ENCODE measurements around the gene TAB2. TPM values are rescaled to one million over a fixed set of nuclear protein-coding genes. Genes with fewer than 3 reads are reported as not detected.

TAB2 gene
- total and polyA plus RNA-seq, 2 donors (not counting 3 experiments of a cell fraction or from before 2014, with no cell fraction given), result 26.0 to 37.4 TPM

DNA sequence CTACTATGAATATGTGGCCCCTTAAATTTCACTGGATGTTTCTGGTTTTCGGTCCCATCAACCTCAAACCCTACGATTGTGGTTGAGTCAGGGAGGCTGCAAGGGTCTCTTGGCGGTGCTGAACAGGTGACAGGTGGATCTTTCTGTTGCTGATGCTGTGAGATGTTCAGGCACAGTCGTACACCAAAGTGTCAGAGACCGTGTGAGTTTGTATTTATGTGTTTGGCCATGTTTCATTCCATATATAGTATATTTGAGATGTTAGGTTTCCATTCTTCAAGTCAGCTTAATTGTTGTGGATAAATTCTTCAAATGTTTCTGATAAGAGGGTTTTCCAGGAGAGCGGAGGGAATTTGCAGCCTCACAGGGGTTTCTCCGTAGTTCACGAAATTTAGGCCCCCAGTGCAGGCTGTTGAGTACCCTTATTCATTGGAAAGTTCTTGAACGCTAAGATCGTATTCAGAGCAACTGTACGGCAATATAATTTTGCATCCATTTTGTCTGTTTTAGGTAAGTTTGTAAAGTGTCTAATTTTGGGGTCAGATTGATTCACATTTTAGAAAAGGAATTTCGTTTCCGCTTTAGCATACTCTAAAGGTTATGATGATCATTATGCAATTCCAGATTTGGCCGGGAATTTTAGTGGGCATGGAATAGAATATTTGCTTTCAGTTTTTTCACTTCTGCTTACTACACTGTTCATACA lies 1.2 kb downstream of the TAB2 start:
- ChIA-PET CTCF (interaction anchor here (1.2 to 5.6 kb wide), 2 partner anchors 15 to 113 kb away, joined by 3 to 49 read pairs; no protein-coding TSS in a partner anchor), POLR2A (interaction anchor here (0.6 to 1.3 kb wide), 2 partner anchors 15 to 16 kb away, joined by 3 to 4 read pairs; no protein-coding TSS in a partner anchor)
- TSS peak; percentile 35 for BruUV-seq (replicated peaks)
- Histone ChIP-seq H3K9ac (replicated peaks; ENCODE audit: extremely low read depth, insufficient read depth, low read length) (peak overlapping the region; percentile 41), H3K27ac (ENCODE audit: insufficient read depth, low read depth, low read length) (peak overlapping the region; percentile 25), H3K27me3 (ENCODE audit: control insufficient read depth in 2 of 2, insufficient read depth in 2 of 2, low read length in 2 of 2) (peaks cover 12 to 24% of the 10 kb centered on the region in 2 experiments), H3K4me3 (replicated peaks in 1 of 3; ENCODE audit: insufficient read depth in 1 of 3, low read depth in 1 of 3, low read length in 3 of 3) (peak overlapping the region; percentile 69 to 95 (median 88)), H3K79me2 (ENCODE audit: control insufficient read depth, insufficient read depth, low read length) (peaks cover 61% of the 10 kb centered on the region), H2AFZ (ENCODE audit: low read depth, low read length) (no peak overlapping the region), H3K9me1 (replicated peaks; ENCODE audit: control insufficient read depth, extremely low read depth, insufficient read depth, low read length) (no peaks in the 10 kb centered on the region), H3K4me1 (ENCODE audit: control insufficient read depth, extremely low read depth, insufficient read depth, low read length) (peaks cover 18% of the 10 kb centered on the region), H3K9me3 (replicated peaks; ENCODE audit: control insufficient read depth, insufficient read depth, low read length) (no peaks in the 10 kb centered on the region), H3K36me3 (ENCODE audit: control insufficient read depth in 2 of 2, extremely low read depth in 1 of 2, insufficient read depth in 2 of 2, low read length in 2 of 2) (no peaks in the 10 kb centered on the region), H3K4me2 (ENCODE audit: insufficient read depth, low read length) (peak overlapping the region; percentile 95), H4K20me1 (replicated peaks; ENCODE audit: control insufficient read depth, extremely low read depth, insufficient read depth, low read length) (peaks cover 21% of the 10 kb centered on the region)
- DNase-seq (ENCODE audit: low read depth, low spot score) (peak; percentile 47), FAIRE-seq (no peak)
- intact Hi-C loops (cut with micrococcal nuclease), result loop anchor here (1.0 to 5.0 kb wide), 2 partner anchors 16 to 94 kb away; no protein-coding TSS in a partner anchor
- TF ChIP-seq GATA2 (IDR thresholded peaks at IDR 0.05; ENCODE audit: insufficient read depth, insufficient read length, low read depth, low read length) (no peak), JUN (IDR thresholded peaks at IDR 0.05; ENCODE audit: borderline replicate concordance, insufficient read depth, insufficient read length, low read depth) (no peak), EZH2 (IDR thresholded peaks at IDR 0.05; ENCODE audit: borderline replicate concordance, low read depth, low read length, severe bottlenecking) (no peak), FOS (IDR thresholded peaks at IDR 0.05; ENCODE audit: borderline replicate concordance, insufficient read depth, low read length) (no peak), POLR2A (IDR thresholded peaks at IDR 0.05; ENCODE audit: low read depth, low read length) (no peak), MYC (IDR thresholded peaks at IDR 0.05; ENCODE audit: low read depth, low read length) (no peak), POLR2AphosphoS5 (IDR thresholded peaks at IDR 0.05; ENCODE audit: insufficient read depth, low read depth, low read length) (no peak)
- TF ChIP-seq, protein P1, sequence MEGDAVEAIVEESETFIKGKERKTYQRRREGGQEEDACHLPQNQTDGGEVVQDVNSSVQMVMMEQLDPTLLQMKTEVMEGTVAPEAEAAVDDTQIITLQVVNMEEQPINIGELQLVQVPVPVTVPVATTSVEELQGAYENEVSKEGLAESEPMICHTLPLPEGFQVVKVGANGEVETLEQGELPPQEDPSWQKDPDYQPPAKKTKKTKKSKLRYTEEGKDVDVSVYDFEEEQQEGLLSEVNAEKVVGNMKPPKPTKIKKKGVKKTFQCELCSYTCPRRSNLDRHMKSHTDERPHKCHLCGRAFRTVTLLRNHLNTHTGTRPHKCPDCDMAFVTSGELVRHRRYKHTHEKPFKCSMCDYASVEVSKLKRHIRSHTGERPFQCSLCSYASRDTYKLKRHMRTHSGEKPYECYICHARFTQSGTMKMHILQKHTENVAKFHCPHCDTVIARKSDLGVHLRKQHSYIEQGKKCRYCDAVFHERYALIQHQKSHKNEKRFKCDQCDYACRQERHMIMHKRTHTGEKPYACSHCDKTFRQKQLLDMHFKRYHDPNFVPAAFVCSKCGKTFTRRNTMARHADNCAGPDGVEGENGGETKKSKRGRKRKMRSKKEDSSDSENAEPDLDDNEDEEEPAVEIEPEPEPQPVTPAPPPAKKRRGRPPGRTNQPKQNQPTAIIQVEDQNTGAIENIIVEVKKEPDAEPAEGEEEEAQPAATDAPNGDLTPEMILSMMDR (IDR thresholded peaks at IDR 0.05; ENCODE audit: extremely low read depth in 1 of 2, insufficient read depth in 1 of 2, low read depth in 1 of 2, low read length in 2 of 2), result no peak
- TF ChIP-seq, protein P2, sequence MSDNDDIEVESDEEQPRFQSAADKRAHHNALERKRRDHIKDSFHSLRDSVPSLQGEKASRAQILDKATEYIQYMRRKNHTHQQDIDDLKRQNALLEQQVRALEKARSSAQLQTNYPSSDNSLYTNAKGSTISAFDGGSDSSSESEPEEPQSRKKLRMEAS (IDR thresholded peaks at IDR 0.05; ENCODE audit: insufficient read depth, insufficient read length), result no peak
- dilution Hi-C loops (cut with MboI; ENCODE audit: extremely low pct_ligation_motif_present, low sequenced_read_pairs), result no loop called here

Measured in endothelial cell of umbilical vein (primary cell).